Astrocyte of the cerebellum (primary cell): ENCODE data around the gene ATP4A.

Experiments used
- DNase-seq: peaks from one replicate; pipeline ENCODE4 v3.0.0-alpha.2; 2011; ENCODE audit warnings: low read depth
- H3K4me3 ChIP-seq: 2 replicates; pipeline ENCODE4 v1.5.1; 2011; ENCODE audit warnings: mild to moderate bottlenecking, low read depth, low read length, moderate library complexity
- in situ Hi-C: cut with HindIII; loops from 2 replicates; pipeline ENCODE4 v1.10.0; 2017; ENCODE audit warnings: low sequenced_read_pairs
- TF ChIP-seq, protein P1 (sequence below): IDR thresholded peaks from 2 replicates; pipeline ENCODE4 v1.5.1; 2012; ENCODE audit warnings: low read length, low read depth, moderate library complexity, mild to moderate bottlenecking; ENCODE audit errors: missing control alignments

Gene ATP4A

DNA sequence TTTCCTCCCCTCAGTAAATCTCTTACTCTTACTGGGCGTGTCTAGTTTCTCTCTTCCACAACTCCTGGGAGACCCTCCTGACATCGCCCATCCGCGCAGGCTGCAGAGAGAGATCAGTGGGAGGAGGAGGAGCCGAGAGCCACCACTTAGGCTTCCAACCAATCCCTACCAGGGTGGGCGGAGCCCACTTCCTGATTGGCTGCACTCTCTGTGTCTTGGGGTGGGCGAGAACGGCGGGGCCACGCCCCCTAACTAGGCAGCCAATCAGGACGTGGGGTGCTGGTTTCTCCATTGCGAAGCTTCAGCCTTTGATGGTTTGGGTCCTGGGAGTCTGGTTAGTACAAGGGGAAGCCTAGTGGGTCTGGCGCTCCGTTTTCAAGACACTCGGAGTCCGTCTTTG is 22.4 kb upstream of the ATP4A start, which contains the start of gene PMIS2:
Gene PMIS2 (plus strand): TSS at position 326 of the 400 bp plus-strand sequence. CDS start 87 bp downstream, outside the sequence.
- DNase-seq, result no peak
- in situ Hi-C loops, result no loop called here
- no peak within 1 kb of the TSS for H3K4me3 ChIP-seq
- TF ChIP-seq, protein P1, sequence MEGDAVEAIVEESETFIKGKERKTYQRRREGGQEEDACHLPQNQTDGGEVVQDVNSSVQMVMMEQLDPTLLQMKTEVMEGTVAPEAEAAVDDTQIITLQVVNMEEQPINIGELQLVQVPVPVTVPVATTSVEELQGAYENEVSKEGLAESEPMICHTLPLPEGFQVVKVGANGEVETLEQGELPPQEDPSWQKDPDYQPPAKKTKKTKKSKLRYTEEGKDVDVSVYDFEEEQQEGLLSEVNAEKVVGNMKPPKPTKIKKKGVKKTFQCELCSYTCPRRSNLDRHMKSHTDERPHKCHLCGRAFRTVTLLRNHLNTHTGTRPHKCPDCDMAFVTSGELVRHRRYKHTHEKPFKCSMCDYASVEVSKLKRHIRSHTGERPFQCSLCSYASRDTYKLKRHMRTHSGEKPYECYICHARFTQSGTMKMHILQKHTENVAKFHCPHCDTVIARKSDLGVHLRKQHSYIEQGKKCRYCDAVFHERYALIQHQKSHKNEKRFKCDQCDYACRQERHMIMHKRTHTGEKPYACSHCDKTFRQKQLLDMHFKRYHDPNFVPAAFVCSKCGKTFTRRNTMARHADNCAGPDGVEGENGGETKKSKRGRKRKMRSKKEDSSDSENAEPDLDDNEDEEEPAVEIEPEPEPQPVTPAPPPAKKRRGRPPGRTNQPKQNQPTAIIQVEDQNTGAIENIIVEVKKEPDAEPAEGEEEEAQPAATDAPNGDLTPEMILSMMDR, result no peak

GRCh38 chr19:35582760-35583159 is 19.3 kb upstream of the ATP4A start:
- TF ChIP-seq, protein P1, result no peak
- no peak overlapping the region for H3K4me3 ChIP-seq

GRCh38 chr19:35578707-35579106 is 15.2 kb upstream of the ATP4A start:
- DNase-seq, result no peak
- in situ Hi-C loops, result no loop called here
- TF ChIP-seq, protein P1, result no peak

More at GRCh38 chr19:35582760-35583159, 19.3 kb upstream of the ATP4A start:
- no peak for DNase-seq
- in situ Hi-C loops, result no loop called here

DNA sequence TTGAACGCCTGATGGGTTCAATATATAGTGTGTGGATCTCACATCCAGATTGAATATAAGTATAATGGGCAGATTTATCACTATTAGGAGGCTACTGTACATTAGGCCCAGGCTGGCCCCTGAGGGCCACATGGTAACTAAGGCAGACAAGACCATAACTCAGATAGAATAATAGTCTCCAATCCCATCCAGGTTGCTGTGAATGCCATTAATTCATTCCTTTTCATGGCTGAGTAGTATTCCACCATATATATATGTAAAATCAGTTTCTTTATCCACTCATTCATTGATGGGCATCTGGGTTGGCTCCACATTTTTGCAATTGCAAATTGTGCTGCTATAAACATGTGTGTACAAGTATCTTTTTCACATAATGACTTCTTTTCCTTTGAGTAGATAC is 14.5 kb upstream of the ATP4A start:
- H3K4me3 ChIP-seq, result no peak overlapping the region
- TF ChIP-seq, protein P1, result no peak
- no peak for DNase-seq
- in situ Hi-C loops, result no loop called here

More at GRCh38 chr19:35578707-35579106, 15.2 kb upstream of the ATP4A start:
- no peak overlapping the region for H3K4me3 ChIP-seq

- DNase-seq, result no peak
- in situ Hi-C loops, result no loop called here
- TF ChIP-seq, protein P1, result no peak
- no peak overlapping the region for H3K4me3 ChIP-seq
Observed at GRCh38 chr19:35571406-35571965, 8.0 kb upstream of the ATP4A start.

DNA sequence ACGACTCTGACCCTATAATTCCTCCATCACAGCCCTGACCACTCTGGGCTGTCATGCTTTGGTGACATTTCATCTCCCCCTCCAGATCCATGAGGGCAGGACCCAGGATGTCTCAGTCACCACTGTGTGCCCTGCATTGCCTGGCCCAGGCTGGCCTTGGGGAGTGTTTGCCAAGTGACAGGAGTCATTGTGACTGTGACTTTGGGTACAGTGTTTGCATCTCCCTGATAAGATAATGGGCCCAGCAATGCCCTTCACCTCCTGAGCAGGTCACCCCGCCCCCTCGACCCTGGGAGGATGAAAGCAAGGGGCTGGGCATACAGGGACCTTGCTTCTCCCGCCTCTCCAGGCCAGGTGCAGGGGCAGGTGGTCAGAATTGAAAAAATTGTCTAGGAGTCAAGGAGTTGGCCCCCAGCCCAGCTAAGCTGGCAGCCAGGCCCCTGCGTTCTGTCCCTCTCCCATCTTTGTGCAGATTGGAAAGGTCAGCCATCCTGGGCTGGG is 5.9 kb upstream of the ATP4A start:
- in situ Hi-C loops, result no loop called here
- H3K4me3 ChIP-seq, result no peak overlapping the region
- DNase-seq, result no peak
- TF ChIP-seq, protein P1, result no peak
